Activated naive CD8-positive, alpha-beta T cell treated with anti-CD3 and anti-CD28 coated beads, Interleukin-2, amount 10 ng/mL, durations not matched to agents 7 days and 5 days (primary cell): ENCODE data around the gene FAM90A1. TPM values are rescaled to one million over a fixed set of nuclear protein-coding genes. Genes with fewer than 3 reads are reported as not detected.
"Not testable (repeated sequence)": the region's sequence is repeated elsewhere in the genome, so short reads cannot be mapped to it uniquely, and the experiment has no call there.

Experiments
- ATAC-seq: fragments of 150-1000 bp; cut with Tn5 transposase; one replicate; pipeline ENCODE4 v1.10.0; 2021; ENCODE audit warnings: low read depth, moderate library complexity
- POLR2A ChIA-PET: fragments of 350-600 bp; sonication (Branson Sonifier 250); formaldehyde crosslinking; loops from one replicate; lab custom pipeline; 2021; ENCODE audit warnings: antibody characterized with exemption; lab: Charles Lee
- DNase-seq: peaks from one replicate; pipeline ENCODE4 v3.0.0; 2021
- H3K27ac Mint-ChIP-seq: one replicate; pipeline ENCODE4 v1.8.0; 2022; ENCODE audit warnings: mild to moderate bottlenecking, mixed read lengths
- H3K27me3 Mint-ChIP-seq: one replicate; pipeline ENCODE4 v1.8.0; 2022; ENCODE audit warnings: mild to moderate bottlenecking, moderate library complexity, mixed read lengths
- H3K36me3 Mint-ChIP-seq: one replicate; pipeline ENCODE4 v1.8.0; 2021; ENCODE audit warnings: mild to moderate bottlenecking, mixed read lengths
- H3K4me1 Mint-ChIP-seq: one replicate; pipeline ENCODE4 v1.8.0; 2021; ENCODE audit warnings: mixed read lengths
- H3K4me3 Mint-ChIP-seq: one replicate; pipeline ENCODE4 v1.8.0; 2022; ENCODE audit warnings: mild to moderate bottlenecking, moderate library complexity, mixed read lengths
- H3K9me3 Mint-ChIP-seq: one replicate; pipeline ENCODE4 v1.8.0; 2021; ENCODE audit warnings: mixed read lengths
- total RNA-seq, 2 experiments: library from RNA; stranded (reverse); gene quantifications; one replicate each; pipeline ENCODE4 v1.2.3, GENCODE V29; 2021

Gene FAM90A1
- total RNA-seq, 2 experiments from 2014 or later = 0.11 TPM; not detected in 1

DNA sequence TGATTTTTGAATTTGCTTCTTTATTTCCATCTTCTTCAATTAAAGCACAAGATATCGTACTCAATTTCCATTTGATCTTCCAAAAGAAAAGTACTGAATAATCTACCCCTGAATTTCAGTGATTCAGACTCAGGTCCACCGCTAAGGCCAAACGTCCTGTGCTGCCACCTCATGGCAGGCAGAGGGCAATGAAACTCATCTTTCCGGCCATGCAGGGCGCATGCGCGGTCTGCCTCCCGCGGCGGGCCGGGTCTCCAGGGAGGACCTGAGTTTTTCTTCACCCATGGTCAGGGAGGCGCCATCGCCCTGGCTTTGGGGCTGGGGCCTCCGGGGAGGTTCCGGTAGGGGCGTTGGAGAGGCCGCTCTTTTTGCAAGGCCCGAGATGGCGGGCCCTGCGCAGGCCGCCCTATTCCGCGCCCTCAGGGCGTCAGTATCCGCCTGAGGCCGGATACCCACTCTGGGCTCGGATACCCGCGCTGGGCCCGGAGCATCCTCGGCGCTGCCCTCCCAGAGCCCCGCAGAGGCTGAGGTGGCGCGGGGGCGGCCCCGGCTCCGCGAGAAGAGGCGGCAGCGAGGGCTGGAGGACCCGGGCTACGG is 47.3 kb downstream of the FAM90A1 start:
- Mint-ChIP-seq H3K4me3 (peak overlapping the region; percentile 78), H3K27ac (peak overlapping the region; percentile 75)
- H3K27me3 Mint-ChIP-seq, H3K4me1 Mint-ChIP-seq, POLR2A ChIA-PET, H3K9me3 Mint-ChIP-seq, H3K36me3 Mint-ChIP-seq: not testable (repeated sequence)
- peak; percentile 86 for DNase-seq
- peak; percentile 91 for ATAC-seq

DNA sequence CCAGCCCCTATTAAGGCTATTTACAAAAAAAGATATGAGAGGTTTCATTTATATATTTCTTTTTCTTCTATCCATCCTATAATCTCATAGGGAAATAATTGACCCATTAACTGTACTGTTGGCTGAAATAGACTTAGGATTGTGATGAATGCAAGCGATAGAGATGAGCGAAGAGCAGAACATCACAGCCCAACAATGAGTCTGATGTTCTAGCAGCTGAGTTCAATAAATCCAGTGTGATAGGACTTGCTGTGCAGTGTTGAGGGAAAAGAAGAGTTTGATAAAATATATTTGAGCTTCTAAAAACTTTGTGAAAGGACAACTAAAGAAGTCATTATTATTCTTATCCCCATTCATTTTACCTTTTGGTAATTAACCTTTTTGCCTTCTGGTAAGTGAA is 54.5 kb downstream of the FAM90A1 start:
- peaks cover 11% of the 10 kb centered on the region for H3K27me3 Mint-ChIP-seq
- ATAC-seq, H3K4me1 Mint-ChIP-seq, H3K9me3 Mint-ChIP-seq, DNase-seq, POLR2A ChIA-PET, H3K4me3 Mint-ChIP-seq, H3K36me3 Mint-ChIP-seq, H3K27ac Mint-ChIP-seq: not testable (repeated sequence)

Other genes with a start within 250 kb of the FAM90A1 start
- 10 to 100 TPM; 26.4 to 26.9 TPM for gene FOXJ2, start 194.9 kb downstream of the FAM90A1 start, total RNA-seq
- 1 to 10 TPM; 7.8 to 8.2 TPM for gene C3AR1, start 161.3 kb downstream of the FAM90A1 start, total RNA-seq
- gene NECAP1, start 145.3 kb downstream of the FAM90A1 start, total RNA-seq = 10 to 100 TPM; 41.1 to 47.4 TPM
- gene CLEC4A, start 104.0 kb downstream of the FAM90A1 start, total RNA-seq = under 1 TPM; 0.74 to 0.83 TPM
- gene ZNF705A, start 70.6 kb downstream of the FAM90A1 start, total RNA-seq = not detected
- not detected for gene CLEC6A, start 228.3 kb upstream of the FAM90A1 start, total RNA-seq